Erythroblast (primary cell): ENCODE measurements around the gene EFCC1.

ENCODE experiments used
- GATA1 ChIP-seq: IDR thresholded peaks from 2 replicates; pipeline ENCODE4 v1.6.1; 2011; ENCODE audit warnings: low read depth, mild to moderate bottlenecking, control low read depth, low read length, moderate library complexity
- POLR2A ChIP-seq: IDR thresholded peaks from 2 replicates; pipeline ENCODE4 v1.6.1; 2011; ENCODE audit warnings: mild to moderate bottlenecking, low read length

GRCh38 chr3:129063091-129063640, 62.1 kb downstream of the EFCC1 start:
- TF ChIP-seq POLR2A, result no peak
- TF ChIP-seq GATA1, result no peak
